ENCODE data around the gene YIF1B. TPM values are rescaled to one million over a fixed set of nuclear protein-coding genes. Genes with fewer than 3 reads are reported as not detected.

Gene YIF1B
- polyA plus RNA-seq, 1 donor (not counting 4 experiments of a cell fraction or from before 2014, with no cell fraction given) = 38.1 TPM

DNA sequence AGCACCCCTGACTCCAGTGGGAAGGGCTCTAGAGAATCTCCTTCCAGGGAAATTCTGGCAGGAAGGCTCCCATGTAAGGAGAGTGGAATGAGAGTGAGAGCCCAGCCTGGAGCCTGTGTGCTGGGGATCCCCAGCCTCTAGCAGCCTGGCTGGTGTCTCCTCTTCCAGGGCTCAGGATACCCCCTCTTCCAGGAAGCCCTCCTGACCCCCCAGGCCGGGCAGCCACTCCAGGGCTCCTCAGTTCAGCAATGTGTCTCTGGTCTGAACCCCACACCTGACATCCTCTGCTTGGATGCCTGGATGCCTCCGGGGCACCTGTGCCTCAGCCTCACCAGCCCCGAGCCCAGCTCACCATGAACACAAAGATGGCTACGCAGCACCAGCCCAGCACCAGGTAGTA lies 8.7 kb downstream of the YIF1B start:
- H3K9ac ChIP-seq (ENCODE audit: control insufficient read depth, extremely low read depth, insufficient read depth, low read length) = no peak overlapping the region
- dilution Hi-C loops (cut with MboI; ENCODE audit: extremely low pct_ligation_motif_present, low sequenced_read_pairs) = no loop called here
- H3K4me1 ChIP-seq (ENCODE audit: control insufficient read depth, extremely low read depth, insufficient read depth, low read length) = peaks cover 25% of the 10 kb centered on the region
- no peaks in the 10 kb centered on the region for H4K20me1 ChIP-seq (ENCODE audit: control insufficient read depth, extremely low read depth, insufficient read depth, low read length)
- H3K36me3 ChIP-seq (ENCODE audit: control insufficient read depth in 2 of 2, extremely low read depth in 1 of 2, insufficient read depth in 2 of 2, low read length in 2 of 2) = peaks cover 6 to 30% of the 10 kb centered on the region in 2 experiments
- H3K9me1 ChIP-seq (ENCODE audit: control insufficient read depth, extremely low read depth, insufficient read depth, low read length) = no peaks in the 10 kb centered on the region
- TF ChIP-seq EZH2 (IDR thresholded peaks at IDR 0.05; ENCODE audit: low read length) (no peak), CTCF (optimal IDR thresholded peaks at IDR 0.05 in 1 of 3, IDR thresholded peaks at IDR 0.05 in 1 of 3, conservative IDR thresholded peaks at IDR 0.05 in 1 of 3; ENCODE audit: extremely low read depth in 1 of 3, insufficient read depth in 2 of 3, low read length in 3 of 3) (no peak)
- no peaks in the 10 kb centered on the region for H3K27me3 ChIP-seq (ENCODE audit: control insufficient read depth, extremely low read depth, insufficient read depth, low read length)
- H3K79me2 ChIP-seq (ENCODE audit: control insufficient read depth, insufficient read depth, low read length) = peaks cover 22% of the 10 kb centered on the region
- no peak for DNase-seq (ENCODE audit: low read depth, low spot score)
- no peak overlapping the region for H3K4me3 ChIP-seq (ENCODE audit: control insufficient read depth in 2 of 3, extremely low read depth in 1 of 3, insufficient read depth in 2 of 3, low read depth in 1 of 3, low read length in 3 of 3)
- no peaks in the 10 kb centered on the region for H3K9me3 ChIP-seq (ENCODE audit: control insufficient read depth, low read depth, low read length)
- H2AFZ ChIP-seq (ENCODE audit: control insufficient read depth, low read length) = no peak overlapping the region
- no peak overlapping the region for H3K4me2 ChIP-seq (ENCODE audit: control insufficient read depth, extremely low read depth, insufficient read depth, low read depth, low read length)
- H3K27ac ChIP-seq (ENCODE audit: control insufficient read depth, insufficient read depth, low read length) = no peak overlapping the region
- FAIRE-seq = no peak

GRCh38 chr19:38306236-38306635 lies 9.5 kb downstream of the YIF1B start:
- TF ChIP-seq CTCF (optimal IDR thresholded peaks at IDR 0.05 in 1 of 3, IDR thresholded peaks at IDR 0.05 in 1 of 3, conservative IDR thresholded peaks at IDR 0.05 in 1 of 3; ENCODE audit: extremely low read depth in 1 of 3, insufficient read depth in 2 of 3, low read length in 3 of 3) = no peak
- TF ChIP-seq EZH2 (IDR thresholded peaks at IDR 0.05; ENCODE audit: low read length) = no peak
- Histone ChIP-seq H3K79me2 (ENCODE audit: control insufficient read depth, insufficient read depth, low read length) (peaks cover 22% of the 10 kb centered on the region), H3K27me3 (ENCODE audit: control insufficient read depth, extremely low read depth, insufficient read depth, low read length) (no peaks in the 10 kb centered on the region), H4K20me1 (ENCODE audit: control insufficient read depth, extremely low read depth, insufficient read depth, low read length) (no peaks in the 10 kb centered on the region), H3K4me3 (ENCODE audit: control insufficient read depth in 2 of 3, extremely low read depth in 1 of 3, insufficient read depth in 2 of 3, low read depth in 1 of 3, low read length in 3 of 3) (no peak overlapping the region), H3K4me2 (ENCODE audit: control insufficient read depth, extremely low read depth, insufficient read depth, low read depth, low read length) (no peak overlapping the region), H3K27ac (ENCODE audit: control insufficient read depth, insufficient read depth, low read length) (no peak overlapping the region), H3K9me1 (ENCODE audit: control insufficient read depth, extremely low read depth, insufficient read depth, low read length) (no peaks in the 10 kb centered on the region), H3K36me3 (ENCODE audit: control insufficient read depth in 2 of 2, extremely low read depth in 1 of 2, insufficient read depth in 2 of 2, low read length in 2 of 2) (peaks cover 6 to 27% of the 10 kb centered on the region in 2 experiments), H3K4me1 (ENCODE audit: control insufficient read depth, extremely low read depth, insufficient read depth, low read length) (peaks cover 25% of the 10 kb centered on the region), H3K9me3 (ENCODE audit: control insufficient read depth, low read depth, low read length) (no peaks in the 10 kb centered on the region), H2AFZ (ENCODE audit: control insufficient read depth, low read length) (no peak overlapping the region), H3K9ac (ENCODE audit: control insufficient read depth, extremely low read depth, insufficient read depth, low read length) (no peak overlapping the region)
- FAIRE-seq (no peak), DNase-seq (ENCODE audit: low read depth, low spot score) (no peak)
- dilution Hi-C loops (cut with MboI; ENCODE audit: extremely low pct_ligation_motif_present, low sequenced_read_pairs) = no loop called here
